Measurements from ENCODE around the gene UBAC2.

DNA sequence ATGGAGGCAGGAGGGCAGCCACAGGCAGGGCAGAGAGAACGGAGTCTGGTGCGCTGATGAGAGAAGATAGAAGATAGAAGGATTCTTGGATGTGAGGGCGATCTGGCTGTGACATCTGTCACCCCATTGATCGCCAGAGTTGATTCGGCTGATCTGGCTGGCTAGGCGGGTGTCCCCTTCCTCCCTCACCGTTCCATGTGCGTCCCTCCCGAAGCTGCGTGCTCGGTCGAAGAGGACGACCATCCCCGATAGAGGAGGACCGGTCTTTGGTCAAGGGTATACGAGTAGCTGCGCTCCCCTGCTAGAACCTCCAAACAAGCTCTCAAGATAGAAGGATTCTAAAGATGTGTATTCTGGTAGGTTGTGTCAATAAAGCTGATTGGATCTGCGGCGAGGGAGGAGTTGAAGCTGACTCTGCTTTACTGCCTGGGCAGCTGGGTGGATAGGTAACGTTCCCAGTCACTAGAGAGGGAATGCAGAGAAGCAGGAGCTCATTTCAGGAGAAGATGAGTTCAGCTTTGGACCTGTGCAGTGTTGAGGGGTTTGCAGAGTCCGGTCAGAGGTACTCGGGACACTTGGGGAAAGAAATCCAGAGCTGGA lies 5.1 kb downstream of the UBAC2 start:
- TF ChIP-seq, protein P1, sequence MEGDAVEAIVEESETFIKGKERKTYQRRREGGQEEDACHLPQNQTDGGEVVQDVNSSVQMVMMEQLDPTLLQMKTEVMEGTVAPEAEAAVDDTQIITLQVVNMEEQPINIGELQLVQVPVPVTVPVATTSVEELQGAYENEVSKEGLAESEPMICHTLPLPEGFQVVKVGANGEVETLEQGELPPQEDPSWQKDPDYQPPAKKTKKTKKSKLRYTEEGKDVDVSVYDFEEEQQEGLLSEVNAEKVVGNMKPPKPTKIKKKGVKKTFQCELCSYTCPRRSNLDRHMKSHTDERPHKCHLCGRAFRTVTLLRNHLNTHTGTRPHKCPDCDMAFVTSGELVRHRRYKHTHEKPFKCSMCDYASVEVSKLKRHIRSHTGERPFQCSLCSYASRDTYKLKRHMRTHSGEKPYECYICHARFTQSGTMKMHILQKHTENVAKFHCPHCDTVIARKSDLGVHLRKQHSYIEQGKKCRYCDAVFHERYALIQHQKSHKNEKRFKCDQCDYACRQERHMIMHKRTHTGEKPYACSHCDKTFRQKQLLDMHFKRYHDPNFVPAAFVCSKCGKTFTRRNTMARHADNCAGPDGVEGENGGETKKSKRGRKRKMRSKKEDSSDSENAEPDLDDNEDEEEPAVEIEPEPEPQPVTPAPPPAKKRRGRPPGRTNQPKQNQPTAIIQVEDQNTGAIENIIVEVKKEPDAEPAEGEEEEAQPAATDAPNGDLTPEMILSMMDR (conservative IDR thresholded peaks at IDR 0.05; ENCODE audit: low read length) = no peak
- no peak for TF ChIP-seq EZH2phosphoT487 (IDR thresholded peaks at IDR 0.05; ENCODE audit: borderline replicate concordance, low read depth, low read length)

Measured in OCI-LY7 (cell line).